ENCODE results near the gene PTPRC. TPM values are rescaled to one million over a fixed set of nuclear protein-coding genes. Genes with fewer than 3 reads are reported as not detected.

Gene PTPRC
- total RNA-seq, 1 experiment from 2014 or later: not detected

DNA sequence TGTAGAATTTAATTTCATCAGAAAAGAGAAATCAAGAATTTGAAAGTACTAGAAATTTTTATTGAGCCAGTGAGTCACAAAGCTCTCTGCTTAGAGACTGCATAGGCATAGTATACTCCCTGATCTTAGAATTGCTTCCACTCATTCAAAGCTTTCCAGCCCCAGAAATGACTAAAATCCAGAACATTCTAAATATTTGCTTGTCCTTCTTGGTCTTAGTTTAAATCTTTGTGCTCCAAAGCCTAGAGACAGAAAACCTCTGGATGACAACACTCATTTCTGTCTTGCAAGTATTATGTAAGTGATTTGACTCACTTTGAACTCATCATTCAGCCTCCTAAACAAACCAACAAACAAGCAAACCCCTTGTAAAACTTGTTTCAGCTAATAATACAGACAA is 74.2 kb downstream of the PTPRC start:
- no peak for DNase-seq (ENCODE audit: low spot score)
- Histone ChIP-seq H3K4me3 (ENCODE audit: low read depth, low read length, poor library complexity, severe bottlenecking) (no peak overlapping the region), H3K36me3 (ENCODE audit: insufficient read depth, low read length, poor library complexity, severe bottlenecking) (no peaks in the 10 kb centered on the region), H3K27me3 (replicated peaks; ENCODE audit: insufficient read depth, low read depth, low read length, poor library complexity) (no peaks in the 10 kb centered on the region), H3K27ac (ENCODE audit: low read depth, low read length, poor library complexity, severe bottlenecking) (no peak overlapping the region), H3K9me3 (ENCODE audit: low read depth, low read length, poor library complexity, severe bottlenecking) (no peaks in the 10 kb centered on the region), H3K4me1 (ENCODE audit: insufficient read depth, low read length, poor library complexity, severe bottlenecking) (no peaks in the 10 kb centered on the region)
- TF ChIP-seq, protein P1, sequence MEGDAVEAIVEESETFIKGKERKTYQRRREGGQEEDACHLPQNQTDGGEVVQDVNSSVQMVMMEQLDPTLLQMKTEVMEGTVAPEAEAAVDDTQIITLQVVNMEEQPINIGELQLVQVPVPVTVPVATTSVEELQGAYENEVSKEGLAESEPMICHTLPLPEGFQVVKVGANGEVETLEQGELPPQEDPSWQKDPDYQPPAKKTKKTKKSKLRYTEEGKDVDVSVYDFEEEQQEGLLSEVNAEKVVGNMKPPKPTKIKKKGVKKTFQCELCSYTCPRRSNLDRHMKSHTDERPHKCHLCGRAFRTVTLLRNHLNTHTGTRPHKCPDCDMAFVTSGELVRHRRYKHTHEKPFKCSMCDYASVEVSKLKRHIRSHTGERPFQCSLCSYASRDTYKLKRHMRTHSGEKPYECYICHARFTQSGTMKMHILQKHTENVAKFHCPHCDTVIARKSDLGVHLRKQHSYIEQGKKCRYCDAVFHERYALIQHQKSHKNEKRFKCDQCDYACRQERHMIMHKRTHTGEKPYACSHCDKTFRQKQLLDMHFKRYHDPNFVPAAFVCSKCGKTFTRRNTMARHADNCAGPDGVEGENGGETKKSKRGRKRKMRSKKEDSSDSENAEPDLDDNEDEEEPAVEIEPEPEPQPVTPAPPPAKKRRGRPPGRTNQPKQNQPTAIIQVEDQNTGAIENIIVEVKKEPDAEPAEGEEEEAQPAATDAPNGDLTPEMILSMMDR (conservative IDR thresholded peaks at IDR 0.05; ENCODE audit: low read depth, low read length): no peak
- TF ChIP-seq EZH2 (IDR thresholded peaks at IDR 0.05; ENCODE audit: borderline replicate concordance, low read depth, low read length, poor library complexity, severe bottlenecking): no peak
- ChIA-PET POLR2A (ENCODE audit: low non-redundant PET) (no interaction called here), CTCF (no interaction called here)
- intact Hi-C loops (cut with micrococcal nuclease; ENCODE audit: unreplicated experiment): no loop called here
- BruUV-seq (replicated peaks): no TSS peak

DNA sequence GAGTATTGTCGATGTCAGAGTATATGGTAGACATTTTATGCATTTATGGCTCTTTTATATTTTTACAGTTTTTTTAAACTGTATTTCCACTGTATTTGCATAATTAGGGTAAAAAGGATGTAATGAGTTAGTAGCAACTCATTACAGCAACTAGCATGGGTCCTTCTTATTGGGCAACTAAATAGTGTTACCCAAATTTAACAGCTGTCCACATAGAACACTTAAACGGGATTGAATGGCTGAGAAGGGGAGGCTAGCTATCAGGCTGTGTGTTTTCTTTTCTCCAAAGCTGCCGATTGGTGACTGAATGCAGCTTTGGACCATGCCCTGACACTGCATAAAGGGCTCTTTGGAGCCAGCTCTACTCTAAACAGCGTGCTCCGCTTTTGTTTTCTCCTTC is 75.4 kb downstream of the PTPRC start:
- Histone ChIP-seq H3K36me3 (ENCODE audit: insufficient read depth, low read length, poor library complexity, severe bottlenecking) (no peaks in the 10 kb centered on the region), H3K27ac (ENCODE audit: low read depth, low read length, poor library complexity, severe bottlenecking) (no peak overlapping the region), H3K27me3 (replicated peaks; ENCODE audit: insufficient read depth, low read depth, low read length, poor library complexity) (no peaks in the 10 kb centered on the region), H3K9me3 (ENCODE audit: low read depth, low read length, poor library complexity, severe bottlenecking) (no peaks in the 10 kb centered on the region), H3K4me1 (ENCODE audit: insufficient read depth, low read length, poor library complexity, severe bottlenecking) (no peaks in the 10 kb centered on the region), H3K4me3 (ENCODE audit: low read depth, low read length, poor library complexity, severe bottlenecking) (no peak overlapping the region)
- POLR2A ChIA-PET (ENCODE audit: low non-redundant PET): no interaction called here
- no TSS peak for BruUV-seq (replicated peaks)
- intact Hi-C loops (cut with micrococcal nuclease; ENCODE audit: unreplicated experiment): no loop called here
- TF ChIP-seq, protein P1 (conservative IDR thresholded peaks at IDR 0.05; ENCODE audit: low read depth, low read length): no peak
- no peak for TF ChIP-seq EZH2 (IDR thresholded peaks at IDR 0.05; ENCODE audit: borderline replicate concordance, low read depth, low read length, poor library complexity, severe bottlenecking)
- no peak for DNase-seq (ENCODE audit: low spot score)
- CTCF ChIA-PET: no interaction called here

GRCh38 chr1:198716051-198716450 is 77.2 kb downstream of the PTPRC start:
- no TSS peak for BruUV-seq (replicated peaks)
- no peak overlapping the region for H3K27ac ChIP-seq (ENCODE audit: low read depth, low read length, poor library complexity, severe bottlenecking)
- H3K36me3 ChIP-seq (ENCODE audit: insufficient read depth, low read length, poor library complexity, severe bottlenecking): no peaks in the 10 kb centered on the region
- H3K4me3 ChIP-seq (ENCODE audit: low read depth, low read length, poor library complexity, severe bottlenecking): no peak overlapping the region
- H3K27me3 ChIP-seq (replicated peaks; ENCODE audit: insufficient read depth, low read depth, low read length, poor library complexity): no peaks in the 10 kb centered on the region
- POLR2A ChIA-PET (ENCODE audit: low non-redundant PET): no interaction called here
- CTCF ChIA-PET: no interaction called here
- no peaks in the 10 kb centered on the region for H3K4me1 ChIP-seq (ENCODE audit: insufficient read depth, low read length, poor library complexity, severe bottlenecking)
- intact Hi-C loops (cut with micrococcal nuclease; ENCODE audit: unreplicated experiment): no loop called here
- no peak for DNase-seq (ENCODE audit: low spot score)
- TF ChIP-seq, protein P1 (conservative IDR thresholded peaks at IDR 0.05; ENCODE audit: low read depth, low read length): no peak
- no peak for TF ChIP-seq EZH2 (IDR thresholded peaks at IDR 0.05; ENCODE audit: borderline replicate concordance, low read depth, low read length, poor library complexity, severe bottlenecking)
- no peaks in the 10 kb centered on the region for H3K9me3 ChIP-seq (ENCODE audit: low read depth, low read length, poor library complexity, severe bottlenecking)

Measured in A673 (cell line).